Ishikawa (cell line): Measurements from ENCODE around the gene TMEM255A.

Experiments used
- EP300 ChIP-seq: IDR thresholded peaks from 2 replicates; pipeline ENCODE4 v1.6.1; 2012; ENCODE audit warnings: borderline replicate concordance
- MAX ChIP-seq: IDR thresholded peaks from 2 replicates; pipeline ENCODE4 v1.6.1; 2012
- REST ChIP-seq: IDR thresholded peaks from 2 replicates; pipeline ENCODE4 v1.6.1; 2012; ENCODE audit warnings: low read depth, mild to moderate bottlenecking
- TCF12 ChIP-seq: IDR thresholded peaks from 2 replicates; pipeline ENCODE4 v1.6.1; 2012; ENCODE audit warnings: low read depth
- TEAD4 ChIP-seq: IDR thresholded peaks from 2 replicates; pipeline ENCODE4 v1.6.1; 2012
- YY1 ChIP-seq: IDR thresholded peaks from 2 replicates; pipeline ENCODE4 v1.6.1; 2012; ENCODE audit warnings: low read depth

GRCh38 chrX:120299928-120300327 is 11.3 kb downstream of the TMEM255A start:
- no peak for TF ChIP-seq TCF12
- TF ChIP-seq YY1: no peak
- TF ChIP-seq TEAD4: no peak
- no peak for TF ChIP-seq EP300
- no peak for TF ChIP-seq REST
- TF ChIP-seq MAX: no peak
